HG03159 (cell line): Measurements from ENCODE around the gene MUC5AC.
"Not testable (repeated sequence)": the region's sequence is repeated elsewhere in the genome, so short reads cannot be mapped to it uniquely, and the experiment has no call there.

Experiments
- ATAC-seq: cut with Tn5 transposase; IDR thresholded peaks from one replicate; pipeline ENCODE4 v1.9.1; 2021; ENCODE audit warnings: mild to moderate bottlenecking, moderate library complexity; ENCODE audit not compliant: unreplicated experiment

Gene MUC5AC

DNA sequence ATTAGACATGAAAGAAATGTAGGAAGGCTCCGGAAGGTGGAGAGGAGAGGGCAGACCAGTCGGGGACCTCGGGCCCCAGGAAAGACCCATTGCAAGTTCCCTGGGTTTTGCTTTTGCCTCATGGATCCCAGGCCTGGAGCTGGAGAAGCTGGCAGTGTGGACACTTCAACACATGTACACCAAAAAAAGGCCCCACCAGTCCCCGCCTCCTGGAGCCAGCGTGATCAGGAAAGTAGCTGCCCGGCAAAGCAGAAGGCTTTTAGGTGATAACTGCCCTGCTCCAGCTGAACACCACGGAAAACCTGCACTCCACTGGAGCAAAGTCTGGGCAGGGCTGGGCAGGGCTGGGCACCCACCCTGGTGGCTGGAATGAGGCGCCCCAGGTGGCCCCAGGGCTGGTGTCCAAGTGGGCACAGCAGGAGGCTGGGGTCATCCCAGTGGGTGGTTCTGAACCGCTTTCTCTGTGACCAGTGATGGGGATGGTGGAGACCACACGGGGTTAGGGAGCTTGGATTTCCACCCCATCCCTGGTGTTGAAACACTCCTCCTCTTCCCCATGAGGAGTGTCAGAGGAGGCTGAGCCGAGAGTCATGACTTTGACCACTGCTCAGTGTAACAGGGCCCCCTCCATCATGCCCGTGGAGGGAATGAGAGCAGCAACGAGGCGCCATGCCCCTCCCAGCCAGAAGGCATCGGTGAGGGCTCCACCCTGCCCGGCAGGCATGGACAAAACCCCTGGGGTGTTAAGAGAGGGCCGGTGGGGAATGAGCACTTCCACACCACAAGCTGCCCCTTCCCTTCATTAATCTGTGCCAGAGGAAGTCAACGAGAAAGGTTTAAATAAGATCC is 16.9 kb upstream of the MUC5AC start:
- ATAC-seq: no peak

DNA sequence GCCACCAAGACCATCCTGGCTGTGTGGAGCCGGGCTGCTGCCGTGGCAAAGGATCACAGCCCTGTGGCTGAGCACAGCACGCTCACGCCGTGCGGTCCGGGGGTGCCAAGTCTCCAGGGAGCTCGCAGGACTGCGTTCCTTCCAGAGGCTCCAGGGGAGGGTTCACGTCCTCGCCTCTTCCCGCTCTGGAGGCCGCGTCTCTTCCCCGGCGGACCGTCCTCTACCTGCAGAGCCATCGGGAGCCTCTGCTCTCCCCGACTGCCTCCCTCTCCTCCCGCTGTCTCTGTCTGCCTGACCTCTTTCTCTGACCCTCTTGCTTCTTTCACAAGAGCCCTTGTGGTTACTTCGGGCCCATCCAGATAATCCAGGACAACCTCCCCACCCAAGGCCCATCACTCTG is 11.4 kb upstream of the MUC5AC start:
- no peak for ATAC-seq

DNA sequence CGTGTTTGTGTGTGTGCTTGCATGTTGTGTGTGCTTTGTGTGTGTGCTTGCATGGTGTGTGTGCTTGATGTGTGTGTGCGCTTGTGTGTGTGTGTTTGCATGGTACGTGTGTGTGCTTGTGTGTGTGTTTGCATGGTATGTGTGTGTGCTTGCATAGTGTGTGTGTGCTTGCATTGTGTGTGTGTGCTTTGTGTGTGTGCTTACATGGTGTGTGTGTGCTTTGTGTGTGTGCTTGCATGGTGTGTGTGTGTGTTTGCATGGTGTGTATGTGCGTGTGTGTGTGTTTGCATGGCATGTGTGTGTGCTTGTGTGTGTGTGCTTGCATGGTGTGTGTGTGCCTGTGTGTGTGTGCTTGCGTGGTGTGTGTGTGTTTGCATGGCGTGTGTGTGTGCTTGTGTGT is 10.0 kb upstream of the MUC5AC start:
- no peak for ATAC-seq

DNA sequence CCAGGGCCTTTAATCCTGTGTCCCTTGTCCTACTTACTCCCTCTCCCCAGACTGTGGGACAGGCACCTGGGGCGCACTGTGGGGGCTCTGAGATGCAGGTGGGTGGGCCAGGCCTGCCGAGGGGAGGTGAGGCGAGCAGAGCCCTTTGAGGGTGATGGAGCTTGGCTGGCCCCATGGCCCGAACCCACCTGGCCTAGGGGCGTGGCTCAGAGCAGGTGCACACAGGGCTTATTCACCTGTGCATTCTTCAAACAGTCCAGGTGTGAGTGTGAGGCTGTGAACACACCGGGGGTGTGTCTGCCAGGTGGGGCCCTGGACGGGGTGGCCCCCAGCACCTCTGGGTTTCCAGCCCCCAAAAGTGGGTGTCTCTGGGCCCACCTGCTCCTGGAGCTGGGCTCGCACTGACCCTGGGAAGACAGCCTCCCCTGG is 9.0 kb upstream of the MUC5AC start:
- ATAC-seq: no peak

DNA sequence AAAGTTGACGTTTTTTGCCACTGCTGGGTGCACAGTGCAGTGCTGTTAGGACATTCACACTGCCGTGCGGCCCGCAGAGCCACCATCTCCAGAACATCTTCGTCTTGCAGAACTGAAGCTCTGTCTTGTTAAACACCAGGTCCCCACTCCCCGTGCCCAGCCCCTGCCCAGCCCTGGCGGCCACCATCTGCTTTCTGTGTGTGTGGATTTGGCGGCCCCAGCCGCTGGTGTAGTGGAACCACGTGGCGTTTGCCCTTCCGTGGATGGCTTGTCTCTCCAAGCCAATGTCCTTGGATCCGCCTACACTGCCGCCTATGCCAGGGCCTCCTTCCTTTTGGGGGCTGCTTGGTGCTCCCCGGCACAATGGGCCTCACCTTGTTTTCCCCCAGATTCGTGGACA is 8.2 kb upstream of the MUC5AC start:
- ATAC-seq: no peak

DNA sequence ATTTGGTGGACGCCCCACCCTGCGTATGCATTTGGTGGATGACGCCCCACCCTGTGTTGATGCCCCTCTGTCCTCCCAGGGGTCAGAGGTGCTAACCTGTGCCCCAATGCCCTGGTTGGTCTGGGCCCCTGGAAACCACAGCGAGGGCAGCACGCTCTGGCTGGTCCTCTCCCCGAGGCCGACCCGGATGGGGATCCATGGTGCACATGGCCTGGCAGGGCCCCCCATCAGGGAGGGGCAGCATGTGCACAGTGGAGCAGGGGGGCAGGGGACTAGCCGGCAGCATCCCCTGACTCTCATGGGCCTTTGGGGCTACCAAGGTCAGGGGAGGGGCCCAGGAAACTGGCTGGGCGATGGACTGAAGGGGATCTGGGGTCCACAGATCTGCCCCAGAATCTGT is 7.6 kb upstream of the MUC5AC start:
- ATAC-seq: no peak

DNA sequence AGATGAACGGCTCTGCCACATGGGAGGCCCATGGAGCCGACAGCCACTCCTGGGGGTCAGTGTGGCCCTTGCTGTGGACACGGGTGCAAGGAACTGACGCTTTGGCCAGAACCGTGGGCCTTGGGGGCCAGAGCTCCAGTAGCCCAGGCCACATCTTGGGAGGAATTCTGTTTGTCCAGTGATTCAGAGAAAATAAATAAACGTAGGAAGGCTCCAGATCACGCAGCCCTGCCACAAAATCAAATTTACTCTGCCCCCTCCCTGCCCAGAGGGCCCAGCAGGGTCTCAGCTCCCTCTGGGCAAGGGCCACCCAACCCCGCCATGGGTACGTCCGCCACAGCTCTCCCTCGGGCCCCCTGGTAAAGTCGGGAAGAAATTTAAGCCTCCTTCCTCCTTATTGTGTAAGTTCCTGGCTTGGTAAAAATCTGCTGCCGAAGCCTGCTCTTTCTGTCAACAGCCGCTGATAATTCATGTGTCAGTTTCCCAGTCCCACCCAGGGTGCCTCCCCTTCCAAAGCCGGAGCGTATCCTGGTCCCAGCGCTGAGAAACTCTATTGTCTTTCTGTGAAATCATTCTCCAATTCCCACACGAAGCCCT is 6.9 kb upstream of the MUC5AC start:
- no peak for ATAC-seq

DNA sequence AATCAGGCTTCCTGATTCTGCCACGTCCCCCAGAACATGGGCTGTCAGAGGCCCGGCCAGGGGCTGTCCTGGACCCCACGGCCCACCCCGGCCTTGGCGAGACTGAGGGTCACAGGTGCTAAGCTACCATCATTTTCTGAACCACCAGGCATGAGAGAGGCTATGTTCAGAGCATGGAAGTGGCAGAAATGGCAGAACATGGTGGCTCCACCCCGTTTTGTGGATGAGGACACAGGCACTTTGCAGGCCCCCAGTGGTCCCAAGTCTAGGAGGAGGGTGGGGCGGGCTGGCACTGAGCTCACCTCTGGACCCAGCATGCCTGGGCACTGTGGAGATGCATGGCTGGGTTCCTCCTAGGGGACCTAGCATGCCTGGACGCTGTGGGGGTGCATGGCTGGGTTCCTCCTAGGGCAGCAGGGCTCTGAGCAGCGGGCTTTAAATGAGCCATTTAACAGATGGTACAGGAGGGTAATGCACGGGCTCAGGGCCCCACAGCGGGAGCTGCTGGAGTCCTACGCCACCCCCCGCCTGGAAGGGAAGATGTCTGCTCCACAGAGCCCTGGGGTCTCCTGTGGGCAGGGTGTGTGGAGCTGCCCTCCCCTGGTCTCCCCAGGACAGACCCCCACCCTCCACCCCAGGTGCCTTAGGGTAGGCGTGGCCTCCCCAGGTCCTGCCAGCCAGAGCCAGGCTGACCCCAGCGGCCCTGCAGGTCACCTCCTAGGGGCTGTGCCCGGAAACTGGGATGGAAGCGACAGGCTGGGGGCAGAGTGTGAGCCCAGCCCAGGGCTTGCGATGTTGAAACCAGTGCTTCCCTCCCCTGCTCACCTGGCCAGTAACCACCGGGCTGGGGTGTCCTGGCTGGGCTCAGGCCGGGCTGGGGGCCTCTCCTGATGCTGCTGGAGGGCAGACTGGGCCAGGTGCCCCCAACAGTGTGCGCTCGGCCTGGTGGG is 6.1 kb upstream of the MUC5AC start:
- ATAC-seq: no peak

DNA sequence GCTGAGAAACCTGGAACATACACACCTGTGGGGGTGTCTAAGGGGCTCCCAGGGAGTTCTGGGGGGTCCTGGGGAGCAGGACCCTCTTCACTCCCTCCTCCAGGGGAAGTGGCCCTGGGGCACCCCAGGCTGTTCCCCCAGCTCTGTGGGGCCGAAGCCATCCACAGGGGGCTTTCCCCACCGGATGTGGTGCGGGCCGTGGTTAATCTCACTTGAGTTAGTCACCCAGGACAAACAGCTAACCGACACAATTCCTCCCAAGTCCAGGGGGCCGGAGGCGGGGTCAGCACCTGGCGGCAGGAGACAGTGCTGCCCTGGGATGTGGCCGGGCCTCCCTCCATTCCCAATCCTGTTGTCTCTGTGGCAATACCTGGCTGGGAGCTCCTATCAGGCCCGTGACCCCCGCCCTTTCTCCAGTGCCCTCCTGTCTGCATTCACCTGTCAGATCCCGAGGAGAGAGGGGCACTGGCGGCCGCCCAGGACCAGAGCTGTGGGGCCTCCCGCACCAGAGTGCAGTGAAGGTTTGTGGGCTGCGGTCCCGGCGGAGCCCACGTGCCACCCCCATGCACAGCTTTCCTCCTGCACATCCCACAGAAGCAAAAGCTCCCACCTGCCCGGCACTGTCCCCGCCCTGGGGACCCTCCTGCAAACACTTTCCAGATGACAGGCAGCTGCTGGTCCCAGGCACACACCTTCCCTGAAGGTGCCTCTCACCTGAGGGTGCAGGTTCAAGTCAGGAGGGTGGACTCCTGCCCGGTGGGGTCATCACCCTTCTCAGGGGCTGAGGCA is 5.2 kb upstream of the MUC5AC start:
- no peak for ATAC-seq

DNA sequence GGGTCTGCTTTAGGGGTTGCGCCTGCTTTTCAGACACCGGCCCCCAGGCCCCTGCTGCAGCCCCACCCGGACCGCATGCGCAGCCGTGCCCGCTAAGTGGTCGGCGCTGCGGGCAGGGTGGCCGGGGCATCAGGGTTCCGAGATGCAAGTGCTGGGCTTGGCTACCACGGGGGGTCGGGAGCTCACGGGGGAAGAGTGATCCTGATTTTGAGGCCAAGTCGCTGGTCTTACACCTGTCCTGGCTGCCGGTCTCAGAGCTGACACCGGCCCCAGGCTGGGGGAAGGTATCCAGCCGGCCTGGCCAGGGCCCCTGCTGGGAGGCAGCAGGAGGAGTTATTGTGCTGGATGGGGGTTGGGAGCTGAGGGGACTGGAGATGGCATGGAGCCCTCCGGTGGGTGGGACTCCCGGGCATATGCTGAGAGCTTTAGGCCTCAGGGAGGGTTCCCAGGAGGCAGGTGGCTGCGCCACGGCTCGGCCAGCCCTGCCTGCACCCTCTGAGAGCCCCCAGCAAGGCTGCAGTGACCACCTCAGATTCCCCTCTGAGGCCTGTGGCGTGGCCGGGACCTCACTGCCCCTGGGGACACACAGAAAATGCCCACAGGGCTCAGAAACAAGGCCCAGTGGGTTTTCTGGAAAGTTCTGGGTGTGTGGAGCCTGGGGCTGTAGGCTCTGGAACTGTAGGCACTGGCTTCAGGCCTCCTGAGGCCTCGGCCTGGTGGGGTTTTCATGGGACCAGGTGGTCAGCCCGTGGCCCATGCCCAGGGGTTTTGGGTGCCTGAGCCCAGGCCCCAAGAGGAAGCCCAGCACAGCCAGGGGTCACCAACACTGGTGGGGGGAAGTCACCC is 4.4 kb upstream of the MUC5AC start:
- no peak for ATAC-seq

DNA sequence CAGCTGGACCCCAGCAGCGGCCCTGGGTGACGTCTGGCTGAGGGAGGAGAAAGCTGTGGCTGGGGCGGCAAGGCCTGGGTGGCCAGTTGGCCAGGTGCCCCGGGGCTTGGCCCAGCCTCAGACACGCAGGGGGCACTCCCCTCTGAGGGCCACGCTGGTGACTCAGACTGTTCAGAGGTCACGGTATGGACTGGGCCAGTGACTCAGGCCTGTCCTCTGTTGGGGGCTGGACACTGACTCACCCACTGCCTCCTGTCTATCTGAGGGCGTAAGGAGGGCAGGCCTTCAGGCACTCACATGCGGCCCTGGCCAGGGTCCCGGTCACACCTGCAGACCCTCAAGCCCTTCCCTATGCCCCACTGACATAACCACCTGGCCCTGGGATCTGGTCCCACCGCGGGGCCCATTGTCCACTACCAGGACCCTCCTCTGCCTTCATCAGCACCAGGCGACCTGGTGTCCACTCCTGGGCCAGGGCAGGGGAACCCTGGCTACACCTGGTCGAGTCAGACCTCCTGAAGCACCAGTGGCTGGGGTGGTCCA is 3.7 kb upstream of the MUC5AC start:
- no peak for ATAC-seq

DNA sequence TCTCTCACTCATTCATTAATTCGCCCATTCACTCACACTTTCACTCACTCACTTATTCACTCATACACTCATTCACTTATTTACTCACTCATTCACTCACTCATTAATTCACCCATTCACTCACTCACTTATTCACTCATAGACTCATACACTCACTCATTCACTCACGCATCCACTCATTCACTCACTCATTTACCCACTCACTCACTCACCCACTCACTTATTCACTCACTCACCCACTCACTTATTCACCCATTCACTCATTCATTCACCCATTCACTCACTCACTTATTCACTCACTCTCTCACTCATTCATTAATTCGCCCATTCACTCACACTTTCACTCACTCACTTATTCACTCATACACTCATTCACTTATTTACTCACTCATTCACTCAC is 3.1 kb upstream of the MUC5AC start:
- ATAC-seq: not testable (repeated sequence)

DNA sequence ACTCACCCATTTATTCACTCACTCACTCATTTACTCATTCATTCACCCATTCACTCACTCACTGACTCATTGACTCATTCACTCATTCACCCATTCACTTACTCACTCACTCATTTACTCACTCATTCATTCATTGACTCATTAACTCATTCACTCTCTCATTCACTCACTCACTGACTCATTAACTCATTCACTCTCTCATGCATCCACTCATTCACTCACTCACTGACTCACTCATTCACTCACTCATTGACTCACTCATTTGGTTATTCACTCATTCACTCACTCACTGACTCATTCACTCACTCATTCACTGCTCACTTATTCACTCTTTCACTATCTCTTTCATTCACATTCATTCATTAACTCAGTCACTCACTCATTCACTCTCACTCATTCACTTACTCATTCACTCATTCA is 2.5 kb upstream of the MUC5AC start:
- no peak for ATAC-seq

DNA sequence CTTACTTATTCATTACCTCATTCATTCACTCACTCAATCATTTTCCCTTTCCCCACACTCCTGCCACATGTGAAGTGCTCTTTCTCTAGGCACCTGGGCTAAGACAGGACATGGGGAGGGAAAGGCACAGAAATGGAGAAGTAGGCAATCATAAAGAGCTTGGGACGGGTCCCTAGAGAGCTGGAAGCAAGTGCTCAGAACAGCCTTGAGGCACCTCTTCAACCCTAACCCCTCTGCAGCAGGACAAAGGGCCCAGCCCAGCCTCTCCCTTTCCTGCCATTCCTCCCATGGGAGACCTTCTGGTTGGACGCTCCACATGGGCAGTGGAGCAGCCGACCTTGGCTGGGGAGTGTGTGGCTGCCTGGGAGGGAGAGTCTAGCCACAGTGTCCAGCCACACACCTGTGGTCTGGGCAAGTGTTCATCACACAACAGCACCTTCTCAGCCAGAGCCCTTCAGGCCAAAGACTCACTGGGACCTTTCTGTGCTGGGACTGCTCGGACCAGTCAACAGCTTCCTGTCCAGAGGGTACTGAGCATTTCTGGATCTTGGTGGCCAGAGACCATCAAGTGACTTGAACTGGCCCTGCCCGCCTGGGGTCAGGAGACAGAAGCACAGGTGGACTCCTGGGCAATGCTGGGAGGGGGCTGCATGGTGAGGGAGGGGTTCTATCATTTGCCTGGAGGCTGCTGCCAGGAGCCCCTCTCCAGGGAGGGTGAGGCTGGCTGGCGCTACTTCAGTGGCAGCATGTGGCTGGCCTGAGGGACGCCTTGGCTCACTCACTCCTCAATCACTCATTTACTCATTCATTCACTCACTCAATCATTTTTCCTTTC is 1.0 kb upstream of the MUC5AC start:
- no peak for ATAC-seq

DNA sequence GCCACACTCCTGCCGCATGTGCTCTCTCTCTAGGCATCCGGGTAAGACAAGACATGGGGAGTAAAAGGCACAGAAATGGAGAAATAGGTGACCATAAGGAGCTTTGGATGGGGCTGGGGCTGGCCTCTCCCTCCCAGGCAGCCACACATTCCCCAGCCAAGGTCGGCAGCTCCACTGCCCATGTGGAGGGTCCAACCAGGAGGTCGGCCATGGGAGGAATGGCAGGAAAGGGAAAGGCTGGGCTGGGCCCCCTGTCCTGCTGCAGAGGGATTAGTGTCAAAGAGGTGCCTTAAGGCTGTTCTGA is 460 bp upstream of the MUC5AC start:
- no peak for ATAC-seq

DNA sequence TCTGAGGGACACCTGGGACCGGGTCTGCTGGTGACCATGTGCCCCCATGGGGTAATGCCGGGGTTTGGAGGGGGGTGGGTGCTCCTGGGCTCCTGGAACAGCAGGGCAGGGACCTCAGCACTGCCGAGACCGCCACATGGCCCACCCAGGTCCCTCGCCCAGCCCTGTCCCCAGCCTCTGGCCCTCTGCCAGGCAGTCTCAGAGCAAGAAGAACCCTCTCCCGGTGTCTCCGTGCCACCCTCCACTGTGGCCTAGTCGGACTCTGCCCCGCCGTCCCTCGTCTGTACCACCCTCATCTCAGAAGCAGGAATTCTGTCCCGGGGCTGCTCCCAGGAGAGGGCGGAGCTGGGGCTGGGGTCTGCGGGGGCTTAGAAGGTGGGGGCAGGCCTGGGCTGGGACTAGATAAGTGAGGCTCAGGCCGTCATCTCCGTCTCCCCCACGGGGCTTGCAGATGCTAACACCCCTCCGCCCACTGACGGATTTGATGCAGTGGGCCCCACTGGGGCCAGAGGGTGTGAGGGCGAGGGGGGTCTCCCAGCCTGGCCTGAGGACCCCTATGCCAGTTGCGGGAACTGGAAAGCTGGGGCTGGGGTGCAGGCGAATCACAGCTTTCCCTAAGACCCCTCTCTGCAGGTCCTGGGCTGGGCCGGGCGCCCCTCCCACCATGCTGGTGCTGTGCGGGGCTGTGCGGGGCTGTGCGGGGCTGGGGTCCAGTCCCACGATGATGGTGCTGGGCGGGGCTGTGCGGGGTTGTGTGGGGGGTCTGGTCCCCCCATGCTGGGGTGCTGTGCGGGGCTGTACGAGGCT is 1.1 kb downstream of the MUC5AC start:
- ATAC-seq: no peak

DNA sequence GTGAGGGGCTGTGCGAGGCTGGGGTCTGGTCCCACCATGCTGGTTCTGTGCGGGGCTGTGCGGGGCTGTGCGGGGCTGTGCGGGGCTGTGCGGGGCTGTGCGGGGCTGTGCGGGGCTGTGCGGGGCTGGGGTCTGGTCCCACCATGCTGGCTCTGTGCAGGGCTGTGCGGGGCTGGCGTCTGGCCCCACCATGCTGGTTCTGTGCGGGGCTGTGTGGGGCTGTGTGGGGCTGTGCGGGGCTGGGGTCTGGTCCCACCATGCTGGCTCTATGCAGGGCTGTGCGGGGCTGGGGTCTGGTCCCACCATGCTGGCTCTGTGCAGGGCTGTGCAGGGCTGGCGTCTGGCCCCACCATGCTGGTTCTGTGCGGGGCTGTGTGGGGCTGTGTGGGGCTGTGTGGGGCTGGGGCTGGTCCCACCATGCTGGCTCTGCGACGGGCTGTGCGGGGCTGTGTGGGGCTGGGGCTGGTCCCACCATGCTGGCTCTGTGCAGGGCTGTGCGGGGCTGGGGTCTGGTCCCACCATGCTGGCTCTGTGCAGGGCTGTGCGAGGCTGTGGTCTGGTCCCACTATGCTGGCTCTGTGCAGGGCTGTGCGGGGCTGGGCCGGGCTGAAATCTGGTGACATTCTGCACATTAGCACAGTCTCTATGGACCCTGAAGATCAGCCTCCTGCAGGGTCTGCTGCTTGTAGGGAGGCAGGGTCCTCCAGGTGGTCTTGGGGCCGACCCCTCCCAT is 1.9 kb downstream of the MUC5AC start:
- ATAC-seq: not testable (repeated sequence)
